Thyroid gland (tissue), 4 donors: ENCODE results near the gene QKI.

ENCODE experiments used
- CTCF ChIP-seq, 6 experiments: fragments of 200-600 bp in 3 of 6; fragments of 450-650 bp in 3 of 6; sonication (generic) in 3 of 6; IDR thresholded peaks; one replicate each; pipeline ENCODE4 v1.5.1; 2016 to 2019; ENCODE audit warnings: antibody characterized with exemption in 6 of 6, mild to moderate bottlenecking in 2 of 6, inconsistent platforms in 1 of 6, moderate library complexity in 1 of 6
- POLR2A ChIP-seq, 2 donors: fragments of 450-650 bp; IDR thresholded peaks; one replicate each; pipeline ENCODE4 v1.6.1; 2017; ENCODE audit warnings: antibody characterized with exemption in 2 of 2, mild to moderate bottlenecking in 2 of 2, moderate library complexity in 1 of 2

- no peak for TF ChIP-seq CTCF (IDR thresholded peaks at IDR 0.05)
- TF ChIP-seq POLR2A (IDR thresholded peaks at IDR 0.05) = no peak
Observed at GRCh38 chr6:163418311-163419029, 4.0 kb downstream of the QKI start.
